Gastroesophageal sphincter (tissue), 4 donors: ENCODE results near the gene RIPOR1. TPM values are rescaled to one million over a fixed set of nuclear protein-coding genes. Genes with fewer than 3 reads are reported as not detected.

ENCODE experiments used
- ATAC-seq: fragments of 150-250 bp; one replicate; pipeline ENCODE4 v1.9.1; 2016; ENCODE audit warnings: mild to moderate bottlenecking, moderate library complexity
- H3K27ac ChIP-seq, 4 donors: fragments of 200-600 bp; sonication (generic) in 3 of 4; 1 replicate in 3 of 4; 2 replicates in 1 of 4; pipeline ENCODE4 v1.5.1; 2016 to 2019
- H3K27me3 ChIP-seq: fragments of 200-600 bp; sonication (generic); one replicate; pipeline ENCODE4 v1.5.1; 2019
- H3K36me3 ChIP-seq, 2 donors: fragments of 200-600 bp; sonication (generic); one replicate each; pipeline ENCODE4 v1.5.1; 2019; ENCODE audit warnings: control low read depth in 1 of 2
- H3K4me1 ChIP-seq, 3 donors: fragments of 200-600 bp; sonication (generic); 1 replicate in 2 of 3; 2 replicates in 1 of 3; pipeline ENCODE4 v1.5.1; 2016 to 2019; ENCODE audit warnings: control low read depth in 2 of 3
- H3K4me3 ChIP-seq, 2 donors: fragments of 200-600 bp; sonication (generic); one replicate each; pipeline ENCODE4 v1.5.1; 2019; ENCODE audit warnings: mild to moderate bottlenecking in 1 of 2, moderate library complexity in 1 of 2
- H3K9me3 ChIP-seq, 3 donors: fragments of 200-600 bp; sonication (generic); one replicate each; pipeline ENCODE4 v1.5.1; 2017 to 2019; ENCODE audit warnings: control low read depth in 2 of 3
- CTCF ChIP-seq, 4 experiments: fragments of 200-600 bp in 2 of 4; fragments of 450-650 bp in 2 of 4; sonication (generic) in 1 of 4; IDR thresholded peaks; one replicate each; pipeline ENCODE4 v1.5.1; 2017 to 2019; ENCODE audit warnings: antibody characterized with exemption in 4 of 4, mild to moderate bottlenecking in 2 of 4, moderate library complexity in 2 of 4
- EP300 ChIP-seq: sonication (generic); formaldehyde crosslinking; IDR thresholded peaks from one replicate; pipeline ENCODE4 v1.6.1; 2017; ENCODE audit warnings: antibody characterized with exemption, mild to moderate bottlenecking
- POLR2A ChIP-seq, 2 donors: fragments of 450-650 bp; IDR thresholded peaks; one replicate each; pipeline ENCODE4 v1.6.1; 2017; ENCODE audit warnings: antibody characterized with exemption in 2 of 2, mild to moderate bottlenecking in 2 of 2, moderate library complexity in 1 of 2
- POLR2AphosphoS5 ChIP-seq: sonication (generic); formaldehyde crosslinking; IDR thresholded peaks from one replicate; pipeline ENCODE4 v1.6.1; 2017; ENCODE audit warnings: antibody characterized with exemption
- WGBS, 2 donors: methylation state at CpG; one replicate each; pipeline ENCODE4 v1.1.5; 2018; ENCODE audit warnings: low coverage in 1 of 2; 5-methylcytosine and 5-hydroxymethylcytosine counted together
- total RNA-seq, 4 donors: library from RNA; depleted of rRNA; stranded (reverse); fragments of >200 nt; gene quantifications; one replicate each; pipeline ENCODE4 v1.1.0, GENCODE V29; 2016

The RIPOR1 gene
- total RNA-seq, 4 donors from 2014 or later = 43.3 to 112 (median 64.9) TPM

GRCh38 chr16:67546091-67546501, 17.5 kb downstream of the RIPOR1 start:
- no peaks in the 10 kb centered on the region for H3K27me3 ChIP-seq
- H3K36me3 ChIP-seq = peaks cover 0 to 80% of the 10 kb centered on the region in 2 donors
- TF ChIP-seq EP300 = no peak
- no peak for TF ChIP-seq POLR2A (IDR thresholded peaks at IDR 0.05)
- TF ChIP-seq POLR2AphosphoS5 = no peak
- TF ChIP-seq CTCF (IDR thresholded peaks at IDR 0.05) = no peak
- H3K27ac ChIP-seq = peak overlapping the region in 3 of 4 donors; percentile 21 to 57 (median 53)
- no peak for ATAC-seq
- H3K4me1 ChIP-seq = peaks cover 0 to 79% (median 26%) of the 10 kb centered on the region in 3 donors
- H3K9me3 ChIP-seq = no peaks in the 10 kb centered on the region
- H3K4me3 ChIP-seq = no peak overlapping the region
- WGBS, 2 donors = 71 to 80% methylated on average over 1 to 4 of the region's 7 CpGs

- H3K36me3 ChIP-seq = peaks cover 0 to 72% of the 10 kb centered on the region in 2 donors
- peak overlapping the region in 3 of 4 donors; percentile 21 to 57 (median 53) for H3K27ac ChIP-seq
- TF ChIP-seq EP300 (no peak), CTCF (IDR thresholded peaks at IDR 0.05) (peak in 3 of 4 experiments; percentile 84 to 95 (median 94))
Observed at GRCh38 chr16:67546761-67547422, 18.3 kb downstream of the RIPOR1 start.

GRCh38 chr16:67547423-67548264, 19.0 kb downstream of the RIPOR1 start:
- Histone ChIP-seq H3K4me3 (no peak overlapping the region), H3K27ac (peak overlapping the region in 3 of 4 donors; percentile 21 to 57 (median 53)), H3K9me3 (no peaks in the 10 kb centered on the region), H3K4me1 (peaks cover 0 to 72% (median 24%) of the 10 kb centered on the region in 3 donors), H3K36me3 (peaks cover 0 to 65% of the 10 kb centered on the region in 2 donors), H3K27me3 (no peaks in the 10 kb centered on the region)
- ATAC-seq = peak; percentile 32
- TF ChIP-seq EP300 (no peak), POLR2A (IDR thresholded peaks at IDR 0.05) (no peak), POLR2AphosphoS5 (no peak), CTCF (IDR thresholded peaks at IDR 0.05) (no peak)
- WGBS, 2 donors = 71% methylated on average over 4 of the region's 16 CpGs; no CpG with 5 or more reads in 1 of the 2 donors

More at GRCh38 chr16:67546761-67547422, 18.3 kb downstream of the RIPOR1 start:
- Histone ChIP-seq H3K4me3 (no peak overlapping the region), H3K9me3 (no peaks in the 10 kb centered on the region), H3K27me3 (no peaks in the 10 kb centered on the region), H3K4me1 (peaks cover 0 to 72% (median 22%) of the 10 kb centered on the region in 3 donors)
- peak; percentile 67 for ATAC-seq
- whole genome bisulfite sequencing, 2 donors = 0% methylated on average over 4 of the region's 7 CpGs; no CpG with 5 or more reads in 1 of the 2 donors

- ATAC-seq = no peak
- Histone ChIP-seq H3K9me3 (no peaks in the 10 kb centered on the region), H3K27ac (peak overlapping the region in 3 of 4 donors; percentile 21 to 57 (median 53)), H3K27me3 (no peaks in the 10 kb centered on the region), H3K4me3 (no peak overlapping the region), H3K4me1 (peaks cover 0 to 70% (median 27%) of the 10 kb centered on the region in 3 donors), H3K36me3 (peaks cover 0 to 56% of the 10 kb centered on the region in 2 donors)
- WGBS, 2 donors = 80 to 100% methylated on average over 1 to 2 of the region's 4 CpGs
- TF ChIP-seq CTCF (IDR thresholded peaks at IDR 0.05) (no peak), POLR2A (IDR thresholded peaks at IDR 0.05) (no peak), POLR2AphosphoS5 (no peak), EP300 (no peak)
Observed at GRCh38 chr16:67548265-67549126, 19.9 kb downstream of the RIPOR1 start.
